ENCODE results near the gene RCAN1.

RCAN1 gene

GRCh38 chr21:34537838-34538237 is 77.1 kb downstream of the RCAN1 start:
- no peak for DNase-seq (ENCODE audit: low spot score)

- no peak for DNase-seq (ENCODE audit: low spot score)
These were observed 78.1 kb downstream of the RCAN1 start for GRCh38 chr21:34536820-34537219.

GRCh38 chr21:34536311-34536710 is 78.6 kb downstream of the RCAN1 start:
- no peak for DNase-seq (ENCODE audit: low spot score)

- no peak for DNase-seq (ENCODE audit: low spot score)
These were observed 79.0 kb downstream of the RCAN1 start for GRCh38 chr21:34535886-34536285.

- DNase-seq (ENCODE audit: low spot score): no peak
These were observed 80.4 kb downstream of the RCAN1 start for GRCh38 chr21:34534522-34534921.

- DNase-seq (ENCODE audit: low spot score): no peak
These were observed 81.0 kb downstream of the RCAN1 start for GRCh38 chr21:34533938-34534337.

GRCh38 chr21:34531399-34531798 is 83.5 kb downstream of the RCAN1 start:
- no peak for DNase-seq (ENCODE audit: low spot score)

GRCh38 chr21:34530261-34530660 is 84.7 kb downstream of the RCAN1 start:
- DNase-seq (ENCODE audit: low spot score): no peak

- no peak for DNase-seq (ENCODE audit: low spot score)
These were observed 86.8 kb downstream of the RCAN1 start for GRCh38 chr21:34528131-34528561.

- DNase-seq (ENCODE audit: low spot score): no peak
These were observed 88.2 kb downstream of the RCAN1 start for GRCh38 chr21:34526618-34527290.

- no peak for DNase-seq (ENCODE audit: low spot score)
These were observed 88.7 kb downstream of the RCAN1 start for GRCh38 chr21:34526241-34526617.

GRCh38 chr21:34524646-34525601 is 90.0 kb downstream of the RCAN1 start:
- no peak for DNase-seq (ENCODE audit: low spot score)

- DNase-seq (ENCODE audit: low spot score): no peak
These were observed 91.8 kb downstream of the RCAN1 start for GRCh38 chr21:34523019-34523555.

GRCh38 chr21:34522284-34522683 is 92.6 kb downstream of the RCAN1 start:
- DNase-seq (ENCODE audit: low spot score): no peak

GRCh38 chr21:34521561-34521960 is 93.4 kb downstream of the RCAN1 start:
- no peak for DNase-seq (ENCODE audit: low spot score)

- no peak for DNase-seq (ENCODE audit: low spot score)
These were observed 94.0 kb downstream of the RCAN1 start for GRCh38 chr21:34520764-34521508.

- DNase-seq (ENCODE audit: low spot score): no peak
These were observed 94.6 kb downstream of the RCAN1 start for GRCh38 chr21:34520281-34520680.

- DNase-seq (ENCODE audit: low spot score): no peak
These were observed 95.2 kb downstream of the RCAN1 start for GRCh38 chr21:34519694-34520093.

GRCh38 chr21:34519016-34519415 is 95.9 kb downstream of the RCAN1 start:
- DNase-seq (ENCODE audit: low spot score): no peak

- no peak for DNase-seq (ENCODE audit: low spot score)
These were observed 96.6 kb downstream of the RCAN1 start for GRCh38 chr21:34518301-34518700.

- no peak for DNase-seq (ENCODE audit: low spot score)
These were observed 97.2 kb downstream of the RCAN1 start for GRCh38 chr21:34517491-34518245.

- no peak for DNase-seq (ENCODE audit: low spot score)
These were observed 97.9 kb downstream of the RCAN1 start for GRCh38 chr21:34517039-34517438.
